Activated naive CD4-positive, alpha-beta T cell treated with anti-CD3 and anti-CD28 coated beads for 36 hours (primary cell): Measurements from ENCODE around the gene ZC3H7B. TPM values are rescaled to one million over a fixed set of nuclear protein-coding genes. Genes with fewer than 3 reads are reported as not detected.

Experiments used
- CTCF ChIA-PET: fragments of 350-600 bp; sonication (Branson Sonifier 250); formaldehyde crosslinking; loops from one replicate; lab custom pipeline; 2021; ENCODE audit warnings: antibody characterized with exemption; lab: Charles Lee
- DNase-seq: peaks from one replicate; pipeline ENCODE4 v3.0.0-alpha.2; 2020
- H3K27ac Mint-ChIP-seq: one replicate; pipeline ENCODE4 v1.8.0; 2021; ENCODE audit warnings: mild to moderate bottlenecking, mixed read lengths
- H3K27me3 Mint-ChIP-seq: one replicate; pipeline ENCODE4 v1.8.0; 2021; ENCODE audit warnings: low read depth, mixed read lengths
- H3K36me3 Mint-ChIP-seq: one replicate; pipeline ENCODE4 v1.8.0; 2021; ENCODE audit warnings: low read depth, mixed read lengths
- H3K4me1 Mint-ChIP-seq: one replicate; pipeline ENCODE4 v1.8.0; 2021; ENCODE audit warnings: low read depth, mixed read lengths
- H3K4me3 Mint-ChIP-seq: one replicate; pipeline ENCODE4 v1.8.0; 2021; ENCODE audit warnings: mild to moderate bottlenecking, moderate library complexity, mixed read lengths
- H3K9me3 Mint-ChIP-seq: one replicate; pipeline ENCODE4 v1.8.0; 2021; ENCODE audit warnings: mixed read lengths
- intact Hi-C: fragments of 100-400 bp; cut with micrococcal nuclease; formaldehyde crosslinking; loops from one replicate; pipeline ENCODE4 v1.15.1; 2023
- total RNA-seq, 2 experiments: library from RNA; stranded (reverse); gene quantifications; one replicate each; pipeline ENCODE4 v1.2.3, GENCODE V29; 2021

ZC3H7B gene
- total RNA-seq, 2 experiments from 2014 or later: 30.0 to 30.3 TPM

DNA sequence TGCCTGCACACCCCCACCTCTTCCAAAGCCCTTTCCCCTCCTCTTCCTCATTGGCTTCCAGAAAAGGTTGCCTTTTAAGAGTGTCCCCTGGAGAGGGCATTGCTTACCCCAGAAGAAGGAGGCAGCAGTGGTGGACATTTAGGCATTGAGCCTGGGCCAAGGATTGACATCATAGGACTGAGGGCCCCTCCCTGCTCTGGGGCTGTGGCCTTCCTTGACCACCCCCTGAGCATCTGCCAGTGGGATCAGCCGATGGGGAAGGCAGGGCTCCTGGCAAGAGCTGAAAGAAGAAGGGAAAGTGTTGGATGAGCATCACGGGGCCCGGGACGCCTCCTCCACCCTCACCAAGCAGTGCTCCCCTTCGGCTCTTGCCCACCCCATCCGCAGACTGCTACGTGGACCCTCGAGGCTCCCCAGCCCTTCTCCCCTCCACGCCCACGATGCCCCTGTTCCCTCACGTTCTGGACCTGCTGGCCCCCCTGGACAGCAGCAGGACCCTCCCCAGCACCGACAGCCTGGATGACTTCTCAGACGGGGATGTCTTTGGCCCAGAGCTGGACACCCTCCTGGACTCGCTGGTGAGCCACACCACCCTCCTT is 37.4 kb downstream of the ZC3H7B start:
- Mint-ChIP-seq H3K4me3 (no peak overlapping the region), H3K9me3 (no peaks in the 10 kb centered on the region), H3K36me3 (peaks cover 5% of the 10 kb centered on the region), H3K4me1 (peaks cover 12% of the 10 kb centered on the region), H3K27me3 (no peaks in the 10 kb centered on the region), H3K27ac (no peak overlapping the region)
- DNase-seq: no peak
- CTCF ChIA-PET: no interaction called here
- intact Hi-C loops: no loop called here

DNA sequence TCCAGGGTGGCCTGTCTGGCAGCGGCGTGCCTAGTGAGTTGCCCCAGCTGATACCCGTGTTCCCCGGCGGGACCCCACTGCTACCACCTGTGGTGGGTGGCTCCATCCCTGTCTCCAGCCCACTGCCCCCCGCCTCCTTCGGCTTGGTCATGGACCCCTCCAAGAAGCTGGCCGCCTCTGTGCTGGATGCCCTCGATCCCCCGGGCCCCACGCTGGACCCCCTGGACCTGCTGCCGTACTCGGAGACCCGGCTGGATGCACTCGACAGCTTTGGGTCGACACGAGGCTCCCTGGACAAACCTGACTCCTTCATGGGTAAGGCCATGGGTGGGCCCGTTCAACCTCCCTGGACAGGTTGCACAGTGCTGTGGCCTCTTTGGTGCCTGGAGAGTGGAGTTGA is 38.5 kb downstream of the ZC3H7B start:
- CTCF ChIA-PET: interaction anchor here (0.6 to 0.7 kb wide), 2 partner anchors 73 to 324 kb away, joined by 3 to 5 read pairs; no protein-coding TSS in a partner anchor
- peaks cover 11% of the 10 kb centered on the region for H3K4me1 Mint-ChIP-seq
- intact Hi-C loops: no loop called here
- H3K36me3 Mint-ChIP-seq: peaks cover 10% of the 10 kb centered on the region
- no peak overlapping the region for H3K27ac Mint-ChIP-seq
- no peak for DNase-seq
- no peaks in the 10 kb centered on the region for H3K9me3 Mint-ChIP-seq
- no peaks in the 10 kb centered on the region for H3K27me3 Mint-ChIP-seq
- H3K4me3 Mint-ChIP-seq: no peak overlapping the region

- no peak overlapping the region for H3K27ac Mint-ChIP-seq
- H3K27me3 Mint-ChIP-seq: no peaks in the 10 kb centered on the region
- no peak for DNase-seq
- peaks cover 12% of the 10 kb centered on the region for H3K36me3 Mint-ChIP-seq
- H3K4me1 Mint-ChIP-seq: peaks cover 8% of the 10 kb centered on the region
- CTCF ChIA-PET: interaction anchor here (0.6 kb wide), 1 partner anchor 325 kb away, joined by 3 read pairs; no protein-coding TSS in a partner anchor
- no peak overlapping the region for H3K4me3 Mint-ChIP-seq
- intact Hi-C loops: no loop called here
- no peaks in the 10 kb centered on the region for H3K9me3 Mint-ChIP-seq
Observed at GRCh38 chr22:41340357-41340756, 39.0 kb downstream of the ZC3H7B start.

GRCh38 chr22:41341012-41341411 is 39.7 kb downstream of the ZC3H7B start:
- Mint-ChIP-seq H3K9me3 (no peaks in the 10 kb centered on the region), H3K36me3 (peaks cover 12% of the 10 kb centered on the region), H3K27me3 (no peaks in the 10 kb centered on the region), H3K4me3 (no peak overlapping the region), H3K27ac (no peak overlapping the region), H3K4me1 (peaks cover 2% of the 10 kb centered on the region)
- DNase-seq: no peak
- CTCF ChIA-PET: no interaction called here
- intact Hi-C loops: no loop called here

- no peak overlapping the region for H3K27ac Mint-ChIP-seq
- H3K36me3 Mint-ChIP-seq: peaks cover 12% of the 10 kb centered on the region
- H3K27me3 Mint-ChIP-seq: no peaks in the 10 kb centered on the region
- DNase-seq: peak; percentile 37
- intact Hi-C loops: no loop called here
- CTCF ChIA-PET: no interaction called here
- peaks cover 1% of the 10 kb centered on the region for H3K4me1 Mint-ChIP-seq
- H3K4me3 Mint-ChIP-seq: no peak overlapping the region
- no peaks in the 10 kb centered on the region for H3K9me3 Mint-ChIP-seq
Observed at GRCh38 chr22:41341990-41342389, 40.7 kb downstream of the ZC3H7B start.

DNA sequence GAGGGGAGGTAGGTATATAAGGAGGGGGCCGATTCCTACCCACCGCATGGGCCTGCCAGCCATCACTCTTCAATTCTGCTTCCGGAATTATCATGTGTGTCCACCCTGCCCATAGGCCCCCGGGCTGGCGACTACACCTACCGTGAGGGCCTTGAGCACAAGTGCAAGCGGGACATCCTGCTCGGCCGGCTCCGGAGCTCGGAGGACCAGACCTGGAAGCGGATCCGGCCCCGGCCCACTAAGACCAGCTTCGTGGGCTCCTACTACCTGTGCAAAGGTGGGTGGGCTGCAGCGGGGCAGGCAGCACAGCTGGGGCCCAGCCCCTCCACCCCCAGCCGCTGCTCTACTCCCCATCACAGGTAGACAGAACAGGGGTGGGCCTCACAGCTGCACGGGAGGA is 42.0 kb downstream of the ZC3H7B start:
- intact Hi-C loops: no loop called here
- Mint-ChIP-seq H3K27me3 (no peaks in the 10 kb centered on the region), H3K9me3 (no peaks in the 10 kb centered on the region), H3K27ac (no peak overlapping the region), H3K4me1 (peaks cover 1% of the 10 kb centered on the region), H3K36me3 (peaks cover 13% of the 10 kb centered on the region), H3K4me3 (no peak overlapping the region)
- DNase-seq: no peak
- CTCF ChIA-PET: no interaction called here

- Mint-ChIP-seq H3K36me3 (peaks cover 14% of the 10 kb centered on the region), H3K27ac (no peak overlapping the region), H3K4me1 (peaks cover 1% of the 10 kb centered on the region), H3K27me3 (no peaks in the 10 kb centered on the region), H3K9me3 (no peaks in the 10 kb centered on the region), H3K4me3 (no peak overlapping the region)
- intact Hi-C loops: no loop called here
- no peak for DNase-seq
- CTCF ChIA-PET: no interaction called here
Observed at GRCh38 chr22:41343717-41344116, 42.4 kb downstream of the ZC3H7B start.

GRCh38 chr22:41344189-41344788 is 43.0 kb downstream of the ZC3H7B start:
- CTCF ChIA-PET: no interaction called here
- Mint-ChIP-seq H3K4me3 (no peak overlapping the region), H3K36me3 (peaks cover 16% of the 10 kb centered on the region), H3K27ac (no peak overlapping the region), H3K27me3 (no peaks in the 10 kb centered on the region), H3K4me1 (peaks cover 1% of the 10 kb centered on the region), H3K9me3 (no peaks in the 10 kb centered on the region)
- intact Hi-C loops: no loop called here
- DNase-seq: no peak

DNA sequence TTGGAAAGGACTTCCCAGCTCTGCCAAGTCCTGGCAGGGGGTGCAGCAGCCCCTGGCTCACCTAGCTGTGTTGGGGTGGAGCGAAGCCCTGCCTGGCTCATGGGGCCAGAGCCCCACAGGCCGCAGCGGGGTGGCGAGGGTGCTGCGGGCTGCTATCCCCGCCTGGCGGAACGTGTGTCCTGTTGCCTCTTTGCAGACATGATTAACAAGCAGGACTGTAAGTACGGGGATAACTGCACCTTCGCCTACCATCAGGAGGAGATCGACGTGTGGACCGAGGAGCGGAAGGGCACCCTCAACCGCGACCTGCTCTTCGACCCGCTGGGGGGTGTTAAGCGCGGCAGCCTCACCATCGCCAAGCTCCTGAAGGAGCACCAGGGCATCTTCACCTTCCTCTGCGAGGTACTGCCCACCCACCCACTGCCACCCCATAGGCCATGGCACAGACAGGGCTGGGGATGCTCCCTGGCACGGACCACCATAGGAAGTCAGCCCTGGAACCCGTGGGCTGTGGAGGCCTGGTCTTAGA is 44.5 kb downstream of the ZC3H7B start:
- Mint-ChIP-seq H3K4me3 (no peak overlapping the region), H3K27ac (no peak overlapping the region), H3K9me3 (no peaks in the 10 kb centered on the region), H3K36me3 (peaks cover 27% of the 10 kb centered on the region), H3K27me3 (no peaks in the 10 kb centered on the region), H3K4me1 (peaks cover 1% of the 10 kb centered on the region)
- no peak for DNase-seq
- CTCF ChIA-PET: no interaction called here
- intact Hi-C loops: no loop called here

DNA sequence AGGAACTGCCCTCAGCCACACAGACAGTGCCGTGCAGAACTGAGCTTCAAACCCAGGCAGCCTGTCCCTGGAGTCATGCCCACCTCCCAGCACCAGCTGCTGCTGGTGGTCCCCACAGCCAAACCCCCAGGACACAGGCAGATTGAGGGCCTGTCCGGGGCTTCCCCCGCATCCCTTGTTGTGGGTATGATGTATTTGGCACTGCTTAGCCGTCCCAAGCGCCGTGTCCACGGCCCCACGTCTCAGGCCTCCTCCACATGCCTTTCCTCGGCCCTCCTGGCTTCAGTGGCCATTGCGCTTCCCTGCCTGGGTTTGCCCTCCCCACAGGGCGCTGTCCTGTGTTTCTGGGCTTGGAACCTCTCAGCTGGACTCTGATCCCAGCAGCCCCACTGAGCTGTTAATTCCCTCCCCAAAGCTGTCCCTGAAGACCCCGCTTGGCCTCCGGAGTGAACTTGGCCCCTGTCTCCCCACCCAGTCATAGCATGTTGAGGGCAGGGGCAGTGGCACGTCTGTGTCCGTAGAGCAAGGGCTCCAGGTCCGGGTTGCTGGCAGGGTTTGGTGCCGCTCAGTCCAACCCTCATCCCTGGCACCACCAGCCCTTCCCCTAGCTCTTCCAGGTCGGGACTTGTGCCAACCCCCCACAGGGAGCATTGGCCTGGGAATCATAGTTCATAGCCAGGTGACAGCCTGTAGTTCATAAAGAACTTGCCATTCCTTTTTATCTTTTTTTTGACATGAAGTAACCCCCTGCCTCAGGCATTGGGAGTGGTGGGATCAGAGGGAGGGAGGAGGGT is 45.9 kb downstream of the ZC3H7B start:
- Mint-ChIP-seq H3K36me3 (peaks cover 30% of the 10 kb centered on the region), H3K27me3 (no peaks in the 10 kb centered on the region), H3K4me1 (no peaks in the 10 kb centered on the region), H3K4me3 (no peak overlapping the region), H3K27ac (no peak overlapping the region), H3K9me3 (no peaks in the 10 kb centered on the region)
- no peak for DNase-seq
- CTCF ChIA-PET: interaction anchor here (0.6 to 0.9 kb wide), 2 partner anchors 103 to 245 kb away, joined by 3 to 4 read pairs; no protein-coding TSS in a partner anchor
- intact Hi-C loops: no loop called here

DNA sequence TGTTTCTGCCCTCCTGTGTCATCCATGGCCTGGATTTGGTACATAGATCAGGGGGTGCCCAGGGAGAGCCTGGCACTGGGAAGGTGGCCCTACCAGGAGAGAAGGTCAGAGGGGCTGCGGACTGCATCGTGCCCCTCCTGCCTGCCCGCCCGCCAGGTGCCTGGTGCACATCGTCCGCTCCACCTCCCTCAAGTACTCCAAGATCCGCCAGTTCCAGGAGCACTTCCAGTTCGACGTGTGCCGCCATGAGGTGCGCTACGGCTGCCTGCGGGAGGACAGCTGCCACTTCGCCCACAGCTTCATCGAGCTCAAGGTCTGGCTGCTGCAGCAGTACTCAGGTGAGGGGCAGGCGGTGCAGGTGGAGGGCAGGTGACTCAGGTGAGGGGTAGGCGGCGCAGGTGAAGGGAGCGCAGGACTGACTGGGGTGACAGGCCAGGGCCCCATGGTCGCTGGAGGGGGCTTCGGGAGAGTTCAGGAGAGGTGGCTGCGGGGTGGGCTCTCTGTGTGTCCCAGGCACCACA is 47.7 kb downstream of the ZC3H7B start:
- H3K27ac Mint-ChIP-seq: no peak overlapping the region
- H3K9me3 Mint-ChIP-seq: no peaks in the 10 kb centered on the region
- CTCF ChIA-PET: no interaction called here
- intact Hi-C loops: no loop called here
- no peaks in the 10 kb centered on the region for H3K27me3 Mint-ChIP-seq
- H3K4me3 Mint-ChIP-seq: no peak overlapping the region
- H3K4me1 Mint-ChIP-seq: no peaks in the 10 kb centered on the region
- peaks cover 26% of the 10 kb centered on the region for H3K36me3 Mint-ChIP-seq
- DNase-seq: no peak

GRCh38 chr22:41350087-41350486 is 48.8 kb downstream of the ZC3H7B start:
- no peak overlapping the region for H3K27ac Mint-ChIP-seq
- peaks cover 22% of the 10 kb centered on the region for H3K36me3 Mint-ChIP-seq
- CTCF ChIA-PET: no interaction called here
- no peaks in the 10 kb centered on the region for H3K9me3 Mint-ChIP-seq
- intact Hi-C loops: no loop called here
- DNase-seq: no peak
- no peaks in the 10 kb centered on the region for H3K27me3 Mint-ChIP-seq
- H3K4me3 Mint-ChIP-seq: no peak overlapping the region
- no peaks in the 10 kb centered on the region for H3K4me1 Mint-ChIP-seq
